H1 (cell line): ENCODE data around the gene OTUD1. TPM values are rescaled to one million over a fixed set of nuclear protein-coding genes. Genes with fewer than 3 reads are reported as not detected.

Experiments used
- CTCF ChIA-PET: fragments of 300-600 bp; sonication (Branson Sonifier 250); formaldehyde crosslinking; loops from one replicate; lab custom pipeline; 2021; ENCODE audit not compliant: partially characterized antibody; lab: Charles Lee
- POLR2A ChIA-PET: fragments of 300-600 bp; sonication (Branson Sonifier 250); formaldehyde crosslinking; loops from one replicate; lab custom pipeline; 2021; ENCODE audit warnings: inconsistent platforms; ENCODE audit not compliant: partially characterized antibody; lab: Charles Lee
- DNase-seq, 2 experiments: peaks; one replicate each; pipeline versions ENCODE4 v3.0.0 to v3.0.0-alpha.2; 2010 to 2022; ENCODE audit warnings: low spot score in 2 of 2, low read depth in 1 of 2, mixed read lengths in 1 of 2
- FAIRE-seq: peaks from 2 replicates; lab custom pipeline; 2011; peaks lifted over from hg19 to GRCh38; lab: Jason Lieb, UNC
- H2AFZ ChIP-seq: 2 replicates; pipeline ENCODE4 v1.8.1; 2012; ENCODE audit warnings: low read length, inconsistent platforms
- H2AK5ac ChIP-seq: 2 replicates; pipeline ENCODE4 v1.6.1; 2013; ENCODE audit warnings: low read depth, low read length
- H2BK120ac ChIP-seq: replicated peaks from 2 replicates; pipeline ENCODE3; 2013; ENCODE audit warnings: low read depth, low read length, inconsistent platforms
- H2BK12ac ChIP-seq: 2 replicates; pipeline ENCODE4 v1.6.1; 2013; ENCODE audit warnings: low read depth, low read length
- H2BK15ac ChIP-seq: 2 replicates; pipeline ENCODE4 v1.6.1; 2013; ENCODE audit warnings: low read length
- H2BK20ac ChIP-seq: 2 replicates; pipeline ENCODE4 v1.6.1; 2013; ENCODE audit warnings: low read length
- H2BK5ac ChIP-seq: 2 replicates; pipeline ENCODE4 v1.6.1; 2013; ENCODE audit warnings: low read depth, low read length
- H3K14ac ChIP-seq: 2 replicates; pipeline ENCODE4 v1.6.1; 2013; ENCODE audit warnings: inconsistent platforms; ENCODE audit not compliant: insufficient read length
- H3K18ac ChIP-seq: 2 replicates; pipeline ENCODE4 v1.6.1; 2013; ENCODE audit warnings: low read length; ENCODE audit errors: extremely low read depth
- H3K23ac ChIP-seq: 2 replicates; pipeline ENCODE4 v1.6.1; 2013; ENCODE audit warnings: inconsistent platforms; ENCODE audit not compliant: insufficient read length
- H3K23me2 ChIP-seq: 2 replicates; pipeline ENCODE4 v1.6.1; 2013; ENCODE audit warnings: low read depth, low read length
- H3K27ac ChIP-seq: 2 replicates; pipeline ENCODE4 v1.6.1; 2011; ENCODE audit warnings: low read depth, low read length, inconsistent platforms
- H3K27me3 ChIP-seq, 4 experiments: replicated peaks in 1 of 4; 1 replicate in 1 of 4; 2 replicates in 3 of 4; pipeline versions ENCODE4 v1.6.1 to v1.8.1; 2011 to 2013; ENCODE audit warnings: low read length in 3 of 4, mild to moderate bottlenecking in 3 of 4, inconsistent platforms in 2 of 4, mixed read lengths in 2 of 4, moderate library complexity in 1 of 4; ENCODE audit not compliant: control insufficient read depth in 3 of 4, insufficient read depth in 3 of 4; ENCODE audit errors: extremely low read depth in 1 of 4
- H3K36me3 ChIP-seq, 4 experiments: 2 replicates each; pipeline versions ENCODE4 v1.6.1 to v1.8.1; 2011 to 2013; ENCODE audit warnings: mild to moderate bottlenecking in 4 of 4, low read length in 3 of 4, moderate library complexity in 2 of 4, control low read depth in 1 of 4, inconsistent platforms in 1 of 4; ENCODE audit not compliant: insufficient read depth in 4 of 4, control insufficient read depth in 2 of 4
- H3K4ac ChIP-seq: replicated peaks from 2 replicates; pipeline ENCODE3; 2013; ENCODE audit warnings: low read length, low read depth, mixed read lengths, inconsistent platforms; ENCODE audit not compliant: insufficient read length
- H3K4me1 ChIP-seq, 4 experiments: replicated peaks in 1 of 4; 1 replicate in 1 of 4; 2 replicates in 3 of 4; pipeline versions ENCODE4 v1.6.1 to v1.8.1; 2011 to 2013; ENCODE audit warnings: low read length in 3 of 4, inconsistent platforms in 2 of 4, mixed read lengths in 1 of 4; ENCODE audit not compliant: insufficient read depth in 4 of 4, control insufficient read depth in 3 of 4
- H3K4me2 ChIP-seq, 2 experiments: 2 replicates each; pipeline versions ENCODE4 v1.6.1 to v1.8.1; 2011 to 2013; ENCODE audit warnings: low read depth in 2 of 2, low read length in 2 of 2, control low read depth in 1 of 2, inconsistent platforms in 1 of 2, mild to moderate bottlenecking in 1 of 2; ENCODE audit not compliant: insufficient read depth in 1 of 2
- H3K4me3 ChIP-seq, 4 experiments: fragments of 200-600, 300-600 bp in 1 of 4; sonication (generic), shearing (Covaris generic), sonication (Bioruptor Twin) in 1 of 4; 2 replicates each; pipeline versions ENCODE4 v1.5.1 to v1.8.1; 2011 to 2016; ENCODE audit warnings: low read length in 4 of 4, low read depth in 3 of 4, control low read depth in 2 of 4, inconsistent platforms in 2 of 4, mild to moderate bottlenecking in 2 of 4, mixed read lengths in 1 of 4, moderate library complexity in 1 of 4; ENCODE audit not compliant: insufficient read depth in 2 of 4; ENCODE audit errors: extremely low read depth in 1 of 4
- H3K56ac ChIP-seq: replicated peaks from 2 replicates; pipeline ENCODE3; 2013; ENCODE audit warnings: low read depth, mild to moderate bottlenecking, mixed read lengths, low read length, inconsistent platforms; ENCODE audit not compliant: insufficient read length
- H3K79me1 ChIP-seq: 2 replicates; pipeline ENCODE4 v1.6.1; 2013; ENCODE audit warnings: low read depth, low read length, control low read depth
- H3K79me2 ChIP-seq, 2 experiments: 2 replicates each; pipeline versions ENCODE4 v1.6.1 to v1.8.1; 2012 to 2013; ENCODE audit warnings: low read length in 2 of 2, mild to moderate bottlenecking in 2 of 2, inconsistent platforms in 1 of 2; ENCODE audit not compliant: insufficient read depth in 2 of 2, control insufficient read depth in 1 of 2
- H3K9ac ChIP-seq, 4 experiments: replicated peaks in 1 of 4; 1 replicate in 1 of 4; 2 replicates in 3 of 4; pipeline versions ENCODE4 v1.6.1 to v1.8.1; 2011 to 2013; ENCODE audit warnings: low read depth in 3 of 4, low read length in 3 of 4, control low read depth in 2 of 4, mild to moderate bottlenecking in 2 of 4, moderate library complexity in 2 of 4, inconsistent platforms in 1 of 4; ENCODE audit errors: extremely low read depth in 1 of 4
- H3K9me3 ChIP-seq, 2 experiments: 2 replicates each; pipeline versions ENCODE4 v1.6.1 to v1.8.1; 2012 to 2013; ENCODE audit warnings: mild to moderate bottlenecking in 2 of 2, moderate library complexity in 2 of 2, control low read depth in 1 of 2, inconsistent platforms in 1 of 2, low read depth in 1 of 2, low read length in 1 of 2, mixed read lengths in 1 of 2; ENCODE audit not compliant: insufficient read depth in 2 of 2
- H4K20me1 ChIP-seq, 2 experiments: replicated peaks in 1 of 2; 2 replicates each; pipeline versions ENCODE3 to v1.8.1; 2011 to 2013; ENCODE audit warnings: inconsistent platforms in 2 of 2, low read length in 2 of 2, mild to moderate bottlenecking in 1 of 2; ENCODE audit not compliant: insufficient read depth in 2 of 2, control insufficient read depth in 1 of 2
- H4K5ac ChIP-seq: 2 replicates; pipeline ENCODE4 v1.6.1; 2013; ENCODE audit warnings: low read length, low read depth, mixed read lengths, inconsistent platforms; ENCODE audit not compliant: insufficient read length
- H4K8ac ChIP-seq: 2 replicates; pipeline ENCODE4 v1.8.0; 2013; ENCODE audit warnings: mild to moderate bottlenecking, moderate library complexity, low read length, inconsistent platforms; ENCODE audit not compliant: insufficient read depth; ENCODE audit errors: extremely low read depth
- H4K91ac ChIP-seq: replicated peaks from 2 replicates; pipeline ENCODE3; 2013; ENCODE audit warnings: low read length, mixed read lengths, inconsistent platforms; ENCODE audit not compliant: insufficient read length
- BCL11A ChIP-seq, 2 experiments: IDR thresholded peaks; one replicate each; pipeline ENCODE4 v1.6.1; 2011; ENCODE audit warnings: low read depth in 2 of 2, low read length in 2 of 2, mild to moderate bottlenecking in 2 of 2
- CBX8 ChIP-seq: fragments of 300-800, 300-1000 bp; sonication (generic); IDR thresholded peaks from 2 replicates; pipeline ENCODE4 v1.7.1; 2016; ENCODE audit warnings: low read depth, low read length, borderline replicate concordance
- CEBPB ChIP-seq: IDR thresholded peaks from 2 replicates; pipeline ENCODE4 v1.6.1; 2012; ENCODE audit warnings: low read depth, low read length
- CTCF ChIP-seq, 3 experiments: IDR thresholded peaks; 1 replicate in 2 of 3; 2 replicates in 1 of 3; pipeline versions ENCODE4 v1.5.1 to v1.6.1; 2011; ENCODE audit warnings: low read length in 3 of 3, mild to moderate bottlenecking in 3 of 3, inconsistent platforms in 2 of 3, low read depth in 1 of 3, moderate library complexity in 1 of 3; ENCODE audit not compliant: insufficient read depth in 1 of 3; ENCODE audit errors: control extremely low read depth in 1 of 3
- MAFK ChIP-seq: IDR thresholded peaks from 2 replicates; pipeline ENCODE4 v1.6.1; 2012; ENCODE audit warnings: low read depth, mild to moderate bottlenecking, improper control_type of control experiment, low read length
- RAD21 ChIP-seq, 2 experiments: IDR thresholded peaks in 1 of 2; conservative IDR thresholded peaks in 1 of 2; 2 replicates each; pipeline ENCODE4 v1.6.1; 2011; ENCODE audit warnings: low read depth in 2 of 2, low read length in 2 of 2, improper control_type of control experiment in 1 of 2, inconsistent platforms in 1 of 2, mild to moderate bottlenecking in 1 of 2, moderate library complexity in 1 of 2
- RNF2 ChIP-seq: fragments of 200-900, 300-1000 bp; sonication (generic); IDR thresholded peaks from 2 replicates; pipeline ENCODE4 v1.7.1; 2016; ENCODE audit warnings: borderline replicate concordance, low read depth, mild to moderate bottlenecking, antibody characterized with exemption, low read length; ENCODE audit not compliant: poor library complexity, severe bottlenecking; ENCODE audit errors: missing control alignments
- SIX5 ChIP-seq: IDR thresholded peaks from 2 replicates; pipeline ENCODE4 v1.6.1; 2011; ENCODE audit warnings: mild to moderate bottlenecking, low read depth, low read length
- SP1 ChIP-seq: IDR thresholded peaks from 2 replicates; pipeline ENCODE4 v1.6.1; 2011; ENCODE audit warnings: low read depth, low read length
- SP4 ChIP-seq: IDR thresholded peaks from 2 replicates; pipeline ENCODE4 v1.6.1; 2012; ENCODE audit warnings: low read length, inconsistent platforms
- TAF1 ChIP-seq: IDR thresholded peaks from 2 replicates; pipeline ENCODE4 v1.6.1; 2011; ENCODE audit warnings: mild to moderate bottlenecking, low read depth, low read length
- TAF7 ChIP-seq: optimal IDR thresholded peaks from 2 replicates; pipeline ENCODE3; 2011; ENCODE audit warnings: low read depth, mild to moderate bottlenecking, inconsistent platforms, low read length, moderate library complexity, borderline replicate concordance
- WGBS, 2 experiments: shearing (Covaris generic) in 1 of 2; methylation state at CpG; one replicate each; pipeline versions ENCODE4 v1.1.6 to v1.1.7; 2013 to 2015; ENCODE audit warnings: low lambda C conversion rate in 2 of 2, mixed read lengths in 2 of 2, inconsistent platforms in 1 of 2, low coverage in 1 of 2, missing lambda C conversion rate in 1 of 2; ENCODE audit not compliant: insufficient replicate concordance in 2 of 2, insufficient coverage in 1 of 2, insufficient read length in 1 of 2; ENCODE audit errors: extremely low coverage in 1 of 2, missing lambda C conversion rate in 1 of 2; 5-methylcytosine and 5-hydroxymethylcytosine counted together
- polyA plus RNA-seq, 7 experiments: library from polyadenylated mRNA; depleted of rRNA in 3 of 7; stranded (reverse) in 5 of 7; unstranded in 2 of 7; fragments of >200 nt in 5 of 7; fragments of 200-250 nt in 2 of 7; gene quantifications; 1 replicate in 5 of 7; 2 replicates in 1 of 7; 4 replicates in 1 of 7; pipeline versions ENCODE4 v1.2.1 to v1.2.3, GENCODE V29; 2011 to 2013; ENCODE audit warnings: missing spikeins in 2 of 7, mixed read lengths in 2 of 7
- total RNA-seq: library from RNA; stranded (reverse); fragmentation: NEBNext Ultra II Directional; extraction: Animal tissue kit (Norgen Biotek cat#: 25700); gene quantifications from 2 replicates; pipeline ENCODE4 v1.2.1, GENCODE V29; 2021

Gene OTUD1
- total and polyA plus RNA-seq, 2 of the 8 experiments (the other 6 are each of a cell fraction or from before 2014, with no cell fraction given), result 1.3 to 7.1 TPM

- no peaks in the 10 kb centered on the region; the same call in 1 of the 2 replicates for H3K23me2 ChIP-seq
- H4K5ac ChIP-seq, result no peak overlapping the region
- no peaks in the 10 kb centered on the region for H4K20me1 ChIP-seq
- no peak overlapping the region for H2AK5ac ChIP-seq
- no peak overlapping the region for H2AFZ ChIP-seq
- 97% methylated on average over 2 of the region's 2 CpGs; no CpG with 5 or more reads in 1 of the 2 experiments for WGBS, 2 experiments
- H3K56ac ChIP-seq, result no peak overlapping the region
- no peak overlapping the region for H3K4me3 ChIP-seq
- H2BK12ac ChIP-seq, result no peak overlapping the region
- H3K14ac ChIP-seq, result no peak overlapping the region
- H3K27me3 ChIP-seq, result no peaks in the 10 kb centered on the region
- H3K4ac ChIP-seq, result no peak overlapping the region
- no peaks in the 10 kb centered on the region for H3K79me2 ChIP-seq
- no peak overlapping the region for H2BK15ac ChIP-seq
- H4K91ac ChIP-seq, result no peak overlapping the region
- H3K4me2 ChIP-seq, result no peak overlapping the region
- DNase-seq, result no peak
- POLR2A ChIA-PET, result no interaction called here
- no peak for FAIRE-seq
- no peak overlapping the region for H3K27ac ChIP-seq
- no peak overlapping the region for H2BK20ac ChIP-seq
- H3K23ac ChIP-seq, result no peak overlapping the region
- H3K79me1 ChIP-seq, result no peaks in the 10 kb centered on the region
- H3K9me3 ChIP-seq, result no peaks in the 10 kb centered on the region
- no peak overlapping the region for H2BK120ac ChIP-seq
- no peaks in the 10 kb centered on the region for H3K36me3 ChIP-seq
- no peak overlapping the region for H3K18ac ChIP-seq
- H4K8ac ChIP-seq, result no peak overlapping the region
- peaks cover 0 to 4% (median 2%) of the 10 kb centered on the region in 4 experiments; a peak in 4 of 7 replicates for H3K4me1 ChIP-seq
- CTCF ChIA-PET, result no interaction called here
- no peak overlapping the region for H3K9ac ChIP-seq
- H2BK5ac ChIP-seq, result no peak overlapping the region
- TF ChIP-seq RAD21 (IDR thresholded peaks at IDR 0.05 in 1 of 2, conservative IDR thresholded peaks at IDR 0.05 in 1 of 2; ENCODE audit: low read depth in 2 of 2, low read length in 2 of 2) (no peak), SP4 (no peak), MAFK (no peak), CTCF (IDR thresholded peaks at IDR 0.05; ENCODE audit: control extremely low read depth in 1 of 3, insufficient read depth in 1 of 3, low read depth in 1 of 3, low read length in 3 of 3) (no peak), RNF2 (no peak), BCL11A (IDR thresholded peaks at IDR 0.05; ENCODE audit: low read depth in 2 of 2, low read length in 2 of 2) (no peak), TAF7 (no peak), CEBPB (no peak), SIX5 (no peak), SP1 (no peak), TAF1 (no peak), CBX8 (no peak)
Measured at GRCh38 chr10:23412223-23412622, 26.7 kb upstream of the OTUD1 start.
